Mesothelial cell of epicardium (in vitro differentiated cells): ENCODE results near the gene FBN1. TPM values are rescaled to one million over a fixed set of nuclear protein-coding genes. Genes with fewer than 3 reads are reported as not detected.

Source experiments
- DNase-seq, 2 experiments: peaks; one replicate each; pipeline ENCODE4 v3.0.0; 2021; ENCODE audit warnings: low spot score in 2 of 2; ENCODE audit not compliant: unreplicated experiment in 2 of 2
- H3K27ac Mint-ChIP-seq: 2 replicates; pipeline ENCODE4 v1.8.0; 2021; ENCODE audit warnings: mixed read lengths
- H3K27me3 Mint-ChIP-seq: 2 replicates; pipeline ENCODE4 v1.8.0; 2021; ENCODE audit warnings: low read depth, mixed read lengths
- H3K36me3 Mint-ChIP-seq: 2 replicates; pipeline ENCODE4 v1.8.0; 2021; ENCODE audit warnings: mixed read lengths
- H3K4me1 Mint-ChIP-seq: 2 replicates; pipeline ENCODE4 v1.8.0; 2021; ENCODE audit warnings: mixed read lengths
- H3K4me3 Mint-ChIP-seq: 2 replicates; pipeline ENCODE4 v1.8.0; 2021; ENCODE audit warnings: mild to moderate bottlenecking, moderate library complexity, mixed read lengths
- H3K9me3 Mint-ChIP-seq: 2 replicates; pipeline ENCODE4 v1.8.0; 2021; ENCODE audit warnings: mixed read lengths
- CTCF ChIP-seq: fragments of 200-600 bp; sonication (generic); IDR thresholded peaks from one replicate; pipeline ENCODE4 v1.5.0; 2021; ENCODE audit warnings: antibody characterized with exemption; ENCODE audit not compliant: unreplicated experiment
- total RNA-seq: library from RNA; stranded (reverse); gene quantifications from 3 replicates; pipeline ENCODE4 v1.2.1, GENCODE V29; 2021

The FBN1 gene
- total RNA-seq, 1 donor from 2014 or later = 67.9 TPM

DNA sequence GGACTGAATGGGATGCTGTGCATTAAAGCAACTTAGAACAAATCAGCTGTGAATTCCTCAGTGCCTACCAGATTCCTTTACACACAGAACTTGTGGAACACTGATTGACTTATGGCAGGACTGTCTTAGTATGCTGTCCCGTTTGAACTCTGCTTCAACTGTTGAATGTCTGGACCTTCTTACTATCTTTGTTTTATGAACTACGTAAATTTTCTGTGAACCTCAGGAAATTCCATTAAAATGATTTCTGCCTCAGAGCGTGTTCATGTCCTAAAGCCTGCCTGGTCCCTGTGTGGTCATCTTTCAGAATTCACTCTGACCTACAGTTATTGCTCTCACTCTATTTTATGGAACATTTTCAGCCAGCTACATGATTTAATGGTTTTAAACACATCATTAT lies 29.4 kb upstream of the FBN1 start:
- TF ChIP-seq CTCF = no peak
- no peaks in the 10 kb centered on the region for H3K36me3 Mint-ChIP-seq
- H3K27me3 Mint-ChIP-seq = no peaks in the 10 kb centered on the region
- H3K4me1 Mint-ChIP-seq = peaks cover 5% of the 10 kb centered on the region
- DNase-seq = no peak
- no peak overlapping the region for H3K4me3 Mint-ChIP-seq
- H3K27ac Mint-ChIP-seq = no peak overlapping the region
- H3K9me3 Mint-ChIP-seq = no peaks in the 10 kb centered on the region

DNA sequence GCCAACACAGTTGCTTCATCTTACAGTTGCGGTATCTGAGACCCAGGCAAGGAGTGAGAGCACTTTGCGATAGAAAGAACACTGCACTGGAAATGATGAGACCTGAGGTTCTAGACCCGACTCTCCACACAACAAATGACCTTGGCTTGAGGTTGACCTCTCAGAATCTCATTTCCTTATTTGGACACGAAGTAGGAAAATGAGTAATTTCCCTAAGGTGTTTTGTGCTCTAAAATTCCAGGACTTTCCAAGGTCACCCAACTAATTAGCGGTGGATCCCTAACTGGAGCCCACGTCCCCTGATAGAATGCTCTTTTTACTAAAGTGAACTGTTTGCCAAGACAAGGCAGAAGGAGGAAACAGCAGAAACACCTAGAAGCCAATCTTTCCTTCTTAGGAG lies 26.7 kb upstream of the FBN1 start:
- no peak overlapping the region for H3K4me3 Mint-ChIP-seq
- peaks cover 3% of the 10 kb centered on the region for H3K4me1 Mint-ChIP-seq
- H3K27me3 Mint-ChIP-seq = no peaks in the 10 kb centered on the region
- H3K36me3 Mint-ChIP-seq = no peaks in the 10 kb centered on the region
- no peaks in the 10 kb centered on the region for H3K9me3 Mint-ChIP-seq
- DNase-seq = no peak
- TF ChIP-seq CTCF = no peak
- H3K27ac Mint-ChIP-seq = no peak overlapping the region

DNA sequence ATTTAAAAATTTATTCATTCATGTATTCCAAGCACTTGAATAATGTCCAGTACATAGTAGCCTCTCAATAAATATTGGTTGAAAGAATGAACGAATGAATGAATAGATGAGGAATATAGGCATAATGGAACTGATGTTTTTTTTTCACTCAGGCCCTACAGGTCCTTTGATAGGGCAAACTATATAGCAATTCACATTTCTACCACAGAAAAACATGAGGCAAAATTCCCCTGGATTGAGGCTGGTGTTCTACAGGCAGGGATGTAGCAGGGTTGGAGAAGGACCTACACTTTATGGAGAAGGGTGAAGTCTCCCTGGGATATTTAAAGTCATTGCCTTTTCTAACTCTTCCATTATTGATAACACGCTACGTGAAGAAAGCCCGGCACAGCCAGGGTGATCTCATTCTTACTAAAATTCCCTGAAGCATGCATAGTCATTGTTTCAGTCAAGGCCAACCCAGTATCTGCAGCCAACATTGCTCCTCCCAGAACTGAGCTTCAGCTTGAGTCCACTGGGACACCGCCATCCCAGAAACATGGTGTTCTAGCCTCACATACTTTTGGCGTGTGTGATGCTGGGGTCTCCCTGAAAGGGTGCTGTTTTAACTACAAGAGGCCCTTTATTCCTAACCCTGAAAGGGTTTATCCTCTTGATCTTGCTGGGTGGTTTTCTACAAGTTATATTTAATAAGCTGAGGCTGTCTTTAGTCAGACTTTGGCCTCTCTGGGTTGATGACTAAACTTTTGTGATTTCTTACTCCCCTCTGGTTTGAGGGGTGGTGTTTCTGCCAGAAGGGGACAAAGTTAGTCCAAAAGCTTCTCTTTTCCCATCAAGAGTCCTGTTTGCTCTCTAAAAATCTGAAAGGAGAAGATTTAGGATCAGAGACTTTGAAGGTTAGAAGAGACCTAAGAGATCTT lies 25.9 kb upstream of the FBN1 start:
- no peak for DNase-seq
- no peaks in the 10 kb centered on the region for H3K36me3 Mint-ChIP-seq
- no peak overlapping the region for H3K4me3 Mint-ChIP-seq
- H3K4me1 Mint-ChIP-seq = no peaks in the 10 kb centered on the region
- no peak overlapping the region for H3K27ac Mint-ChIP-seq
- no peaks in the 10 kb centered on the region for H3K9me3 Mint-ChIP-seq
- no peaks in the 10 kb centered on the region for H3K27me3 Mint-ChIP-seq
- TF ChIP-seq CTCF = no peak

- H3K36me3 Mint-ChIP-seq = no peaks in the 10 kb centered on the region
- DNase-seq = no peak
- no peak overlapping the region for H3K4me3 Mint-ChIP-seq
- no peaks in the 10 kb centered on the region for H3K4me1 Mint-ChIP-seq
- peaks cover 7% of the 10 kb centered on the region for H3K9me3 Mint-ChIP-seq
- H3K27me3 Mint-ChIP-seq = no peaks in the 10 kb centered on the region
- TF ChIP-seq CTCF = no peak
- no peak overlapping the region for H3K27ac Mint-ChIP-seq
Measured at GRCh38 chr15:48667701-48668100, 22.2 kb upstream of the FBN1 start.

DNA sequence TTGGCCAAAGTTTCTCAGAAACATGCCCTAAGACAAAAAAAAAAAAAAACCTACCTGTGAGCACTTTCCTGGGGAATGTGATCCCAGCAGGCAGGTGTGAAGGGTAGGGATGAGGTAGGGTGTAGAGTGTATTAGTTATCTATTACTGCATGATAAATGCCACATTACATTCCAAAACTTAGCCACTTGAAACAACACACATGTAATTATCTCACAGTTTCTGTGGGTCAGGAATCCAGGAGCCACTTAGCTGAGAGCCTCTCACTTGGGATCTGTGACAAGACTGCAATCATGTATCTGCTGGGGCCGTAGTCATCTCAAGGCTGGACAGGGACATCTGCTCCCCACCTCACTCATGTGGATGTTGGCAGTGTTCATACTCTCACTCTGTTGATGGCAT lies 18.9 kb upstream of the FBN1 start:
- no peak overlapping the region for H3K4me3 Mint-ChIP-seq
- peaks cover 16% of the 10 kb centered on the region for H3K9me3 Mint-ChIP-seq
- no peaks in the 10 kb centered on the region for H3K4me1 Mint-ChIP-seq
- no peaks in the 10 kb centered on the region for H3K36me3 Mint-ChIP-seq
- H3K27me3 Mint-ChIP-seq = no peaks in the 10 kb centered on the region
- DNase-seq = no peak
- no peak overlapping the region for H3K27ac Mint-ChIP-seq
- TF ChIP-seq CTCF = no peak
